ENCODE results near the gene TCERG1L. TPM values are rescaled to one million over a fixed set of nuclear protein-coding genes. Genes with fewer than 3 reads are reported as not detected.

TCERG1L gene
- total RNA-seq, 1 donor from 2014 or later, result 0.91 TPM

DNA sequence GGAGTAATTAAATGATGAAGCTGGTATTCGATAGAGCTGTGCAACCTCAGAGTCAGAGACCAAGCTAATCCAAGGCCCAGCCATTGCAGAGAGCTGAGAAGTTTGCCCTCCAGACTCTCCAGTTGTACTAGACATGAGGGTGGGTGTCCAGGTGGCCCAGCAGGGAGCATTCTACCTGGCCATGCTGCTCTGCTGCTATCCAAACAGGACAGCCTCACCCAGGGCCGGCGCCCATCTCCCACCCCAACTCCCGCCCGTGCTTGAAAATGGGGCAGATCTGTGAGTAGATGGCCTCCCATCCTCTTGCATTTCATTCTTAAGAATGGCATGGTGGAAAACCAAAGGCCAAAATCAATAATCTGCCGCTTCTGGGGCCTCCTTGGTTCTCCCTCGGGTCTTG lies 124.2 kb downstream of the TCERG1L start:
- DNase-seq (ENCODE audit: low spot score), result peak; percentile 33

DNA sequence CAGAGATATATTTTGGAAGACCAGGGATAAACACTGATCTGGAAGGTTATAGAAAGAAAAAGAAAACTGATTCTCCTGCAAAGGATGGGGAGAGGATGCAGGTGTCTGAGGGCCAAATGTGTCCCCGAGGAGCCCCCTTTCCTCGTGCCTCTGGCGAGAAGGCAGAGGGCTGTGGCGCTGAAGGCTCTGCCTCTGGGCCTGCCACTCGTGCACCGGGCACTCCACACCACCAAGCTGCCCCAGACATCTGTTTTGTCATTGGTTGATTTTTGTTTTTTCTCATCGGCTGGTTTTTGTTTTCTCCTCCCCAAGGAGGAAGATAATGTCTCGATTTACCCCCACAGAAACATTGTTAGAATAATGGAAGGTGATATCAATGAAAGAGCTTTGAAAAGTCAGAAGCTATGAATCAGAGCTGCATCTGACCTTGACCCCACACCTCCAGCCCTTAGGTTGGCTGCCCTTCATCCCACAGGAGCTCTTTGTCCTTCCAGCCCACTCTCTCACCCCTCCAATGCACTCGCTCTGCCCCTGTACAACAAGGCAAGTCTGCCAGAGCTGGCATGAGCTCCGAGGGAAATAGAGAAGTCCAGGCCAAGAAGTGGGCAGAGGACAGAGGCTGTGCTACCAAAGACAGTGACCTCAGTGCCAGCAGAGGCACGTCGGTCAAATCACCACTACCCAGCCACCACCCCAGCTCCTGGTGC lies 124.8 kb downstream of the TCERG1L start:
- peak; percentile 8 for DNase-seq (ENCODE audit: low spot score)

DNA sequence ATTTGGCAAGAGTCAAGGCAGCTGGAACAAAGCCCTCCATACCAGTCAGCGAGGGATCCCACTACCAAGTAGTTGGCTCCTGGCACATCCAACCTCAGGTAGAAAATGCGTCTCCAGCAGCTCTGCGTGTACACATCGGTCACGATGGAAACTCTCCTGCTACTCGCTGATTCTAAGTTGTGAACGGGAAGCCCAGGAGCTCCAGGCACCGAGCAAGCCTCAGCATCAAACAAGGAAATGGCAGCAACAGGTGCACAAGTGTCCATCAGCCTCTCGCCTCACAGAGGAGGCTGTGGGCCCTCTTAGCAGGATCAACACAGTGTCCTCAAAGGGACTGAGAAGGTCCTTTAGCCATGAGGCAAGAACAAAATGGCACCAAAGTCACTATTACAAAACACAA lies 127.0 kb downstream of the TCERG1L start:
- peak; percentile 9 for DNase-seq (ENCODE audit: low spot score)

DNA sequence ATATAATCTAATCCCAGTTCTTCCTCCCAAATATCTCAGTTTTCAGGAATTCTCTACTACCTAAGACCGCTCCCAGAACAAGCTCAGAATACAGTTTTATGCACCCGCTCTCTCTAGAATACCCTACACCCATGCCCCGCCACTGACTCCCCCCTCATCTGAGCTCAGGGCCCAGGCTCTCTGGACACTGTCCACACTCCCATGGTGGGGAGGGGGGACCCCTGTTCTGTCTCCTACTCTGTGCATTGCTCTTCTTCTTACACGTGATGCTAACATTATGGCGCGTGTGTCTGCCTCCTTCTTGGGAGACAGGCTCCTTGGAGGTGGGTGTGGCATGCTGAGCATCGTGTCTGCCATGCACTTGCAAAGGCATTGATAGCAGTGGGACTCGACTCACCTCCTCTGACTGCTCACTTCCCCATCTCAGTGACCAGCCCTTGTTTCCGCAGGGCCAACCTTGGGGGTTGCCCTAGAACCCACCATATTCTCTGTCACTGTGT lies 127.9 kb downstream of the TCERG1L start:
- DNase-seq (ENCODE audit: low spot score), result peak; percentile 28

DNA sequence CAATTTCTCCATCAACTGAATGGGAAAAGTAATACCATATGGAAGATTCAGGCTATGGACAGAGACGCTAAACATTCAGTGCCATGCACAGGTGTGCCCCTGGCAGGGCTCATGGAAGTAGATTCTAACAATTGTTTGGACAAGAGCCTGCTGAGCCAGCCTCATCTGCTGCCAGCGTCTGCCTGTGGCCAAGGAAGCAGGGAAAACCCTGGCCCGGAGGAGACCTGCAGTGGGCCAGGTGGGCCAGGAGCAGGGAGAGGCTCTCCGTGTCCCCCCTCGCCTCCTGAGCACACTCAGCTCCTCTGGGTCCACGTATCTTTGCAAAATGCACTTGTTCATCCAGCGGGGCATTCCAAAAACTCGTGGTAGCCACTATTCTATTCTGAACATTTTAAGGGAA lies 130.1 kb downstream of the TCERG1L start:
- DNase-seq (ENCODE audit: low spot score), result peak; percentile 7

DNA sequence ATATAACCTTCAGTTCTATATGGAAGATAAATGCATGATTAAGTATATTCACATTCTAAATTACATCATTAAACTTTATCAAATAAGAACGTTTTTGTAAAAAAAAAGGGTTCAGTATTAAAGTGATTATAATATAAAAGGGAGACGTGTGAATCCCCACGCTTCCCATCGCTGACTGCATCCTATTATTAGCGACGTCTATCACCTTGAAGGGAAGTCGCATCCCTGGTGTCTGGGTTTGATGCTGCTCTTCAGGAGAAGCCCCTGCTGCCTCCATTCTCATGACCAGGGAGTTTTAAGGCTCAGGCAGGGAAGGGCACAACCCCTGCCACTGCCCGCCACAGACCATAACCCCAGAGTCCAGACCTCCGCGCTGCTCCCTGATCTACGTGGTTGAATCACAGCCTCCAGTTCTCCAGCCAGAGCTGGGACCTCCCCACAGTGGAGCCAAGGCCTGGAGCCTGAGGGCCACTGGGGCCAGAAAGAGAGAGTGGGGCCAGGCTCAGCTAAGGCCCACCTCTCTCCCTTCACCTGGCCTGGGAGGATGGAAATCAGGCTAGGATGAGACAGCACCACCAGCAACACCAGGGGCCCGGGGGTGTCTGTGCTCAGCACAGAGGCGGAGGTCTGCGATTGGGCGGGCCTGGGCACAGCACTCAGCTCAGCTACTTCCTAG lies 130.6 kb downstream of the TCERG1L start:
- DNase-seq (ENCODE audit: low spot score), result peak; percentile 13

DNA sequence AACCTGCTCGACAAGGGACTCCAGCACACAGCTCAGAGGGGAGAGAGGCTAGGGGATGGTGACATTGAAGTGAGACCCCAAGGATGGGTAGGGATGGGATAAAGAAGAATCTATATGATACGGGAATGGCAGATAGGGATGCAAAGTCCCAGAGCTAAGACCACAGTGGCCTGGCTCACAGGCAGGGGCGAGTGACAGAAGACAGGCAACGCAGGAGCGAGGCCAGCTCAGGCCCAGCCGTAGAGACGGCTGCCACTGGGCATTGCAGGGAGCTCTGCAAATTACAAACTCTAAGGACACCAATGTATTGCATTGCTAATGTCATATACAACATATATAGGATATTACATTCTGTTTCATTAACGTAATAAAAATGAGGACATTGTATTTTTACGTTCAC lies 131.4 kb downstream of the TCERG1L start:
- peak; percentile 26 for DNase-seq (ENCODE audit: low spot score)

DNA sequence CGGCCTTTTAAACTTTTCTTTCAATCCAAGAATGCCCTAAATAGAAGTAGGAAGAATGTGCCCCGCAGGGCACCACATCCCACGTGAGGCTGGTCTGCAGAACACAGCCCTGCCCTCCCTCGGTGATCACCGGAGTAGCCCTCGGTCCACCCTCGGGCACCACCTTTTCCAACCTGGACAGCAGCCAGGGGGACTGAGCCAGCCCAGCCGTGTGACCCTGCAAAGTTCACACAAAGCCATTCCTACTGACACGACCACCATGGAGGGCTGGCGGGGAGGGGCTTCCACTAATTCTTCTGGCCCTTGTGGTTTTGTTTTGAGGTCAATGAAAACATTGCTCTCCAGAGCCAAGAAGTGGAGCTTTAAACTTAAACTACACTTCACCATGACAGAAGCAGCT lies 132.2 kb downstream of the TCERG1L start:
- DNase-seq (ENCODE audit: low spot score), result peak; percentile 32

DNA sequence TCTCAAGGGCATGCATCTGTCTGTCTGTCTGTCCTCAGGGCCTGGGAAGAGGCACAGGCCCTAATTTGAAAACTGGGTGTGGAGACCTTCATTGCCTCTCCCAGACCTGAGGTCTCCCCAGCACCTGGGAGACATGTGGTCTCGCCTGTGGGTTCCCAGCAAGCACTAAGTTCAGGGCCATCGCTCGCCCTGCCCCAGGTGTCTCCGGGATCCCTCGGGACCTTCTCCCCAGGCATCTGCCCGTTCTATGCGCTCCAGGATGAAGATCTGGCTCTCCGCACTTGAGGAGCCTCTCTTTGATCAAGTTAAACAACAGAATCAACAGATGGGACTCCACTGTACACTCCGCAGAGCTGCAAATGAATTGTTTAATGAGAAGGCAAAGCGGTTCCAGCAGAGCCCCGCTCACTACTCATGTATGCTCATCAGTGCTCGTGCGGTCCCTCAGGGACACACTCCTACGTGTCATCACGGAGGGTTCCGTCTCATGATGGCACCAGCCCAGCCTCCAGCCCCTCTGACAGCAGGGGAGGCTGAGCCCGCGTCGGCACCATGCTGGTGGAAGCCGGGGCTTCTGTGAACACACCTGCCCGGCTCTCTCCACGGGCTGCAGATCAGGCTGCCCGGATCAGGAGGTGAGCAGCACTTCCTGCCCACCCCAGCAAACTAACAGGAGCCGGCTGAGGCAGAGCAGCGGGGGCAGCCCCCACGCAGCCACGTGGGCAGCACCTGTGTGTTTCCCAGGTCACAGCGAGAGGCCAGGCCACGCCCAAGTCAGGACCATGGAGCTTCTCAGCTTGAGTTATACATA lies 132.8 kb downstream of the TCERG1L start:
- DNase-seq (ENCODE audit: low spot score), result peak; percentile 36

DNA sequence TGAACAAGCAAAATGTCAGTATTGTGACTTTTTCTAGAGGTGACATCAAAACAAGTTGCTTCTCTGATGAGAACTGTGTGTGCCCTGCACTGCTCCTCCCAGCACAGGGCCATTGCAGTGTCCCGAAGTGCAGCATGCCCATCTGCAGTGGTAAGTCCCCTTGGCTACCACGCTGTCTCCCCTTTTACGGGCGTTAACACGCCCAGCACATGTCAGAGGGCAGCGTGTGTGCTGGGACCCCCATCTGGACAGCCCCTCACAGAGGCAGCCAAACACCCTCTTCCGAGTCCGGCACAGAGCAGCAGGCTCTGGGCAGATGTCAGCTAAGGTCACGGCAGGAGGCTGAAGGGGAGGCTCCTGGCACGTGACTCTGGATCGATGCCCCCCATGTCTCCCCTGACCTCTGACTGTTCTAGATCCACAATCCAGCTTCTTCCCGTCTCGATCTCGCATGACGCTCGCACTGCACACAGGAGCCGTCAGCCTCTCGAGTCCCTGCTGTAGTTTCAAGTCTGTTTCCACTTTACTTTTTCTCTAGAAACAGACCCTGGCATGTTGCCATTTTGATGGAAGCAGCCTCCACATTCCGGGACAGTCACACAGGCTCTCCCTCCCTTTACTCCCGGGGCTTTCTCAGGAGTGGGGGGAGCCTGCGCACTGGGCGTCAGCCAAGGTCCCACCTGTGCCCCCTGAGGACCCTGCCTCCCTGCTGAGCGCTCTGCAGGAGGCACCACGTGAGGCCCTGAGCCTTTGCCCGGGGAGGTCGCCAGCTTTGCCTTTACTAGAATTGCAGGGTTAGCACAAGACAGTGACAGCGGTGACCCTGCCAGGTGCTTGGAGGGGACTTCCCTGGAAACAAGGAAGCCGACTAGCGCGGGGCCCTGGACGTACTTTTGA lies 133.8 kb downstream of the TCERG1L start:
- peak; percentile 39 for DNase-seq (ENCODE audit: low spot score)

DNA sequence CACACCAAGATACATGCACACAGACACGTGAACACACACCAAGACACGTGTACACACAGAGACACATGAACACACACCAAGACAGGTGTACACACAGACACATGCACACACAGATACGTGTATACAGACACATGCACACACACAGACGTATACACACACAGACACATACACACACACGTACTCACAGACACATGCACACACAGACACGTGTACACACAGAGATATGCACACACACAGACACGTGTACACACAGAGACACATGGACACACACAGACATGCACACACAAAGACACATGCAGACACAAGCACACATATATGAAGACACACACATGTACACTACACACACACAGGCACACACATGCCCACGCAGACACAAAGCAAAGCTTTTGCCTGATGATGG lies 134.6 kb downstream of the TCERG1L start:
- DNase-seq (ENCODE audit: low spot score), result no peak

DNA sequence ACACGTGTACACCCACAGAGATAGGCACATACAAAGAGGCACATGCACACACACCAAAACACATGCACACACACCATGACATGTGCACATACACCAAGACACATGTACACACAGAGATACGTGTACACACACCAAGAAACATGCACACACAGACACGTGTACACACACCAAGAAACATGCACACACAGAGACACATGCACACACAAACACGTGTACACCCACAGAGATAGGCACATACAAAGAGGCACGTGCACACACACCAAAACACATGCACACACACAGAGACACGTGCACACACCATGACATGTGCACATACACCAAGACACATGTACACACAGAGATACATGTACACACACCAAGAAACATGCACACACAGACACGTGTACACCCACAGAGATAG lies 135.2 kb downstream of the TCERG1L start:
- peak; percentile 26 for DNase-seq (ENCODE audit: low spot score)

DNA sequence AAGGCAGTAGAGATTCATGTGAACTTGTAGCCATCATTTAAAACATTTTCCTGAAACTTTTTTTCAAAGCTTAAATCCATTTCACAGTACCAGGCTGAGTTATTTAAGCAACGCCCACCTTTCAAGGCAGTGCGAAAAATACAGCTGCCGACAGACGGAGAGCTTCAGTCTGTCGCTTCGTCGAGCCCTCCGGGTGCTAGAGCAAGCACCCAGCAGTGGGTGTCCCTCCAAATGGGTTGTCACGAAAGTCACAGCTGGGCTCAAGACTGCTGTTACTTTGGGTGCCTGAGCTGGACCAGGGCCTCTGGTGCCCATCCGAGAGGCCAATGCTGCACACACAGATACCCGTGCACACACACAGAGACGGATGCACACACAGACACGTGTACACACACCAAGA lies 135.6 kb downstream of the TCERG1L start:
- DNase-seq (ENCODE audit: low spot score), result no peak

DNA sequence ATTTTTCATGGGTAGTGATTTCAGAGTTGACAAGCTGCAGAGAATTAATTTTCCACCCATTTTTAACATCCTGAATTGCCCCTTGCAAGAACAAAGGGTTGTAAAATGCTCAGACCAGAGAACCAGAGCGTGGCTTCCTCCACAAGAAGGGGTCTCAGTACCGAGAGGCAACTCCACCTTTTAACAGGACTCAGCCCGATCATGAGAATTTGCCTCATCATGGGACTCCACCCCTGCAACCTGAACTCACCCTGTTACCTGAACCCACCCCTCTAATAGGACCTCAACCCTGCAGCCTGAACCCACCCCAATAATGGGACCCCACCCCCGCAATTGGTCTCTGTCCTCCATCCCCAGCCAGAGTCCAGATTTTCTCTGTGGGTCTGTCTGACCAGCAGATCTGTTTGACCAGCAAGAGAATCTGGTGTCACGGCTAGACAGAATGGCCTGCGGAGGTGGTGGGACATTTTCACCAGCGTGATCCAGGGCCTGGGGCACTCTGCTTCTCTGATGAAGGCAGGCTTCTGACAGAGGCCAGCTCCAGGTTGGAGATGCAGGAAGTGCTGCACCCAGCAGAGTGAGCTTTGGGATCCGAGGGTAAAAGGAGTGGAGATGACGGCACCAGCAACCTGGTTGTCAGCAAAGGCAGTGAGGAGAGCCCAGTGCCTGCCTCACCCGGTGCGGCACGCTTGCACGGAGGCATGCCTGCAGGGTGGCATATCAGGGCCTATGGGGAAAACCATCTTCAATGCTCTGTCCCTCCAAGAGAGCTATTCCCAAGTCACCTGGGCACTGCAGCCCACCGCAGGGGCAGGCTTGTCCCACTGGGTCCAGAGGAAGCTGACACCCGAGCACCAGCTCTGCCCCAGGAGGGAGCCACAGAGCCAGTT lies 136.6 kb downstream of the TCERG1L start:
- peak; percentile 30 for DNase-seq (ENCODE audit: low spot score)

DNA sequence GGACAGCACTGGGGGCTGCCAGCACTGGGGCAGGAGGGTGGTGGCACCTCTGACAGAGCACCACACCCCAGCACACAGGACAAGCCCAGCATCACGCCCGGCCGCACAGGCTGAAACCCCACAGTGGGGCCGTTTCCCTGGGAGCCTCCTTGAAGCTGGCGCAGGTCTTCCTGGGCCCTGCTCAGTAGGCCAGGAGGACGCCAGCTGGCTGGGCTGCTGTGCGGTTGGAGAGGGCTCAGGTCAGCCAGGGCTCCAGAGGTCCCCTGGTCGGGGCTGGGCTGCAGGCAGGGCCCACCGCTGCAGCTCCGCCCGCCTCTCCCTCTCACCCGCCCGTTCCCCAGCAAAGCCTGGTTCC lies 137.3 kb downstream of the TCERG1L start:
- DNase-seq (ENCODE audit: low spot score), result no peak

DNA sequence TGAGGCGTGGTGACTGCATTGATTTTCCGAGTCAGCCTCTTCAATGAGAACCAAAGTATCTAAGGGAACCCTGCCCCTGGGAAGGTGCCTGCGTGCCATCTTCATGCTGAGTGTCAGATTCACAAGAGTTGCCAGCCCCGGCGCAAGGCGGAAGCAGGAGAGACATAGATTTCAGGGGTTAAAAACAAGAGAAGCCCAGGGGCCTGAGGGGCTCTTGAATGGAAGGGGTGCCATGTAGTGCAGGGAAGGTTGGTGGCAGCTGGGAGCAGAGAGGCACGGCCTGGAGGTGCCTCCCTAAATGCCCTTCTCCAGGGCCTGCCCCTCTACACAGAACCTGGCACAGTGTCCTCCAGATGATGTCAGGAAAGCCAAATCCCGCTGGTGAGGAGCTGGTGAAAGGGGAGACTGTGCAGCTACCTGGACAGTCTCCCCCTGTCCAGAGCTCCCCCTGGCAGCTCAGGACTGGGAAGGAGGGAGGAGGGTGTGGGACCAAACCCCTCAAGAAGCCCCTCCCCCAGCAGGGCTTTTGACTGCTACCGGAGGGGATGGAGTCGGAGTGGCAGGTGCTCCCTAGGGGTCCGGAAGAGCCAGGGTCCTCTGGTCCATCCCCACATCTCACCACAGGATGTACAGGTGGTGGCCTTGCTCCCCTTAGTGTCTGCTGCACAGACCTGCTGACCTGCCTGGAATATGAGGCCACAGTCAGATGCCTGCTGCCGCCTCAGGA lies 137.9 kb downstream of the TCERG1L start:
- DNase-seq (ENCODE audit: low spot score), result peak; percentile 38

DNA sequence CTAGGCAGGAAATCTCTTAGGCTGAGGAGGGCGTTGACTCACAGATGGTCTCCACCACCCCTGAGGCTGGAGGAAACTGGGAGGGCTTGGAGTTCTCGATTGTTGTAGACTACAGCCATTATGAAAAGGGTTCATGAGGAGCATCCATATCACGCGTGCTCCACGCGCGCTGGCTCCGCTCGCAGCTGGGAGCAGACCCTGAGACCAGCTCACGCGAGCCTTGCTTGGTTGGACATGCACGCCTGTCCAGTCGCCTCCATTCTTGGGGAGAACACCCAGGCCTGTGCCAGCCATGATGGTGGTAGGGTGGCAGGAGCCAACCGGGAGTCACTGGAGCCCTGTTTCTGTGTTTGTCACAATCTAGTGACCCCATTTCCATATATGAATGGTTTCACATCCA lies 139.1 kb downstream of the TCERG1L start:
- DNase-seq (ENCODE audit: low spot score), result peak; percentile 27

DNA sequence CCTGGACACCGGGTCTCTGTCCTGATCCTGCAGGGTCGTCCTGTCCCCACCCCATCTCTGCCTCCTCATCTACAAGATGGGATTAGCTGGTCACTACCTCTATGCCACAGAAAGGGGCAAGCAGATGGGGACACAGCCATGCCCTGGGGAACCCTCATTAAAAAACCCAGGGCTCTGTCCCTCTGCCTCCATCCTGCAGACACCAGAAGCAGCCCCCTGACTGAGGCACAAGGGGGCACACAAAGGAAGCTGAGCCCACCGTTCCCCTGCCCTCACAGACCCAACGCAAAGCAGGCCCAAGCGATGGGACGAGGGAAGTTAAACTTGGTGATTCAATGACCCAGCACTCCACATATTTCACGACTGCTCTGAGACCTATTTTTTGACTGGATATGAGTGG lies 142.4 kb downstream of the TCERG1L start:
- peak; percentile 29 for DNase-seq (ENCODE audit: low spot score)

DNA sequence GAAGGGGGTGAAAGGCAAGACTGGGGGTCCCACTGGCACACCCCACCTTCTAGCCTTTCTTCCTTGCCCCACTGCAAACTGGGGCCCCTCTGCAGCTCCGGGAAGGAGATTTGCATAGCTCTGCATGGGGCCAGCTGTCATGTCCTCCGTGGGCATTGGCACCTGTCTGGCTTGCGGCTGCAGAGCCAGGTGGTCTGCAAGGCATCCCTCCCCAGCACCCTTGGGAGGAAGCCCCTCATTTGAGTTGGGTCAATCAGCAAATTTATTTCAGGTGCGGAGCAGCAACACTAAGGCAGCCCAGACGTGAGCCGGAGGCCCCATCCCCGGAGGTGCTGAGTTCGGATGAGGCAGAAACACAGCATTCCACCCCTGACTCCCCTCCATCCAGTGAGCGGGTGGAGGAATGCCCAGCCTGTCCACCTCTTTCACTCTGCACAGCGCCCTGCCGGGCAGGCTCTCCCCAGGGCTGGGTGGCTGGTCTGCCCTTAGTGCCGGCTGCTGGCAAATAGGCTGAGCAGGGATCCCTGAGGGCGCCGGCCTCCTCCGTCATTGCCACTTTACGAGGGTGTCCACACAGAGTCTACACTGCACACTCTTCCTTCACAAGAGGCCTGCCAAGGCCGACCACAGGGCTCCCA lies 143.2 kb downstream of the TCERG1L start:
- DNase-seq (ENCODE audit: low spot score), result peak; percentile 34
